NB4 (cell line): ENCODE measurements around the gene COL24A1.
"Not testable (repeated sequence)": the region's sequence is repeated elsewhere in the genome, so short reads cannot be mapped to it uniquely, and the experiment has no call there.

ENCODE experiments used
- DNase-seq: peaks from one replicate; pipeline ENCODE4 v3.0.0; 2010; ENCODE audit warnings: low read depth
- H3K4me3 ChIP-seq: one replicate; pipeline ENCODE4 v1.5.1; 2011; ENCODE audit warnings: mild to moderate bottlenecking, low read depth, low read length, moderate library complexity
- MYC ChIP-seq: IDR thresholded peaks from 2 replicates; pipeline ENCODE4 v1.6.1; 2011; ENCODE audit warnings: low read depth, low read length
- POLR2A ChIP-seq: IDR thresholded peaks from 2 replicates; pipeline ENCODE4 v1.6.1; 2011; ENCODE audit warnings: mild to moderate bottlenecking; ENCODE audit not compliant: insufficient read length; ENCODE audit errors: extremely low read depth
- TF ChIP-seq, protein P1 (sequence below): IDR thresholded peaks from 2 replicates; pipeline ENCODE4 v1.6.1; 2011; ENCODE audit warnings: low read depth, low read length
- TF ChIP-seq, protein P2 (sequence below): IDR thresholded peaks from one replicate; pipeline ENCODE4 v1.5.1; 2012; ENCODE audit warnings: low read depth, low read length

The COL24A1 gene

DNA sequence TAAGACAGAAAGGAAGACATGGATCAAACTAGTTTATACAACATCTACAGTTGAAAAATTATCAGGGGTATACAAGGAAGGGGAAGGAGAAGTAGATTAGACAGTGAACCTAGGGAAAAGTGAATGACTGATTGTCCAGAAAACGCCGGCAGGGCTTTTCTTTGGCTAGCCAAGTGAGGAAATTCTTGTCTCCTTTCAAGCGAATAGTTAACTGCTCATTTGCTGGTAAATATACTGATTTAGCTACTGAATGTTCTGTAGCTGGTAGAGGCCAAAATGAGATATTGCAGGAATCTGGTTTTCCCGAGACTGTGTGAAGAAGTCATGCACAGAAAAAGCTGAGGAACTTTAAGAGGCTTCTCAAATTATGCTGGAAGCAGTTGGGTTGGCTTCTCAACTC, 319.8 kb downstream of the COL24A1 start:
- H3K4me3 ChIP-seq: no peak overlapping the region
- no peak for TF ChIP-seq MYC
- TF ChIP-seq, protein P1, sequence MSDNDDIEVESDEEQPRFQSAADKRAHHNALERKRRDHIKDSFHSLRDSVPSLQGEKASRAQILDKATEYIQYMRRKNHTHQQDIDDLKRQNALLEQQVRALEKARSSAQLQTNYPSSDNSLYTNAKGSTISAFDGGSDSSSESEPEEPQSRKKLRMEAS: no peak
- no peak for TF ChIP-seq POLR2A
- TF ChIP-seq, protein P2, sequence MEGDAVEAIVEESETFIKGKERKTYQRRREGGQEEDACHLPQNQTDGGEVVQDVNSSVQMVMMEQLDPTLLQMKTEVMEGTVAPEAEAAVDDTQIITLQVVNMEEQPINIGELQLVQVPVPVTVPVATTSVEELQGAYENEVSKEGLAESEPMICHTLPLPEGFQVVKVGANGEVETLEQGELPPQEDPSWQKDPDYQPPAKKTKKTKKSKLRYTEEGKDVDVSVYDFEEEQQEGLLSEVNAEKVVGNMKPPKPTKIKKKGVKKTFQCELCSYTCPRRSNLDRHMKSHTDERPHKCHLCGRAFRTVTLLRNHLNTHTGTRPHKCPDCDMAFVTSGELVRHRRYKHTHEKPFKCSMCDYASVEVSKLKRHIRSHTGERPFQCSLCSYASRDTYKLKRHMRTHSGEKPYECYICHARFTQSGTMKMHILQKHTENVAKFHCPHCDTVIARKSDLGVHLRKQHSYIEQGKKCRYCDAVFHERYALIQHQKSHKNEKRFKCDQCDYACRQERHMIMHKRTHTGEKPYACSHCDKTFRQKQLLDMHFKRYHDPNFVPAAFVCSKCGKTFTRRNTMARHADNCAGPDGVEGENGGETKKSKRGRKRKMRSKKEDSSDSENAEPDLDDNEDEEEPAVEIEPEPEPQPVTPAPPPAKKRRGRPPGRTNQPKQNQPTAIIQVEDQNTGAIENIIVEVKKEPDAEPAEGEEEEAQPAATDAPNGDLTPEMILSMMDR: no peak
- no peak for DNase-seq

- not testable (repeated sequence) for H3K4me3 ChIP-seq, DNase-seq
Observed at GRCh38 chr1:85833165-85833564, 323.4 kb downstream of the COL24A1 start.

DNA sequence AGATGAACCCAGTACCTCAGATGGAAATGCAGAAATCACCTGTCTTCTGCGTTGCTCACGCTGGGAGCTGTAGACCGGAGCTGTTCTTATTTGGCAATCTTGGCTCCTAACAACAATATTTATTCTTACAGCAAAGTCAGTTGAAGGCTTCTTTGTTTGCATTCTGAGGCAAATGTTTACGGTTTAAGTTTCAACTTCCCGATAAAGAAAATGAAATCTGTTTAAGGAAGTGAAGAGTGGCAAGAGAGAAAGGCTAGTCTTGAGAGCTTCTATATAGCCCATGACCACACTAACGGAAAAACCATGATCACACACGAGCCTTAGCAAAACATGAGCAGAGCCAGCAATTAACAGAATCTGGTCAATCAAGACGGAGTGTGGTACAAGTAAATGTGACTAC, 325.7 kb downstream of the COL24A1 start:
- no peak for DNase-seq
- TF ChIP-seq, protein P2: no peak
- TF ChIP-seq POLR2A (no peak), MYC (no peak)
- TF ChIP-seq, protein P1: no peak

GRCh38 chr1:85824066-85824840, 332.3 kb downstream of the COL24A1 start:
- H3K4me3 ChIP-seq: no peak overlapping the region
- no peak for DNase-seq
- TF ChIP-seq MYC (no peak), POLR2A (no peak)
- TF ChIP-seq, protein P1: no peak
- TF ChIP-seq, protein P2: no peak

More for the DNA sequence above, 325.7 kb downstream of the COL24A1 start:
- H3K4me3 ChIP-seq: no peak overlapping the region

DNA sequence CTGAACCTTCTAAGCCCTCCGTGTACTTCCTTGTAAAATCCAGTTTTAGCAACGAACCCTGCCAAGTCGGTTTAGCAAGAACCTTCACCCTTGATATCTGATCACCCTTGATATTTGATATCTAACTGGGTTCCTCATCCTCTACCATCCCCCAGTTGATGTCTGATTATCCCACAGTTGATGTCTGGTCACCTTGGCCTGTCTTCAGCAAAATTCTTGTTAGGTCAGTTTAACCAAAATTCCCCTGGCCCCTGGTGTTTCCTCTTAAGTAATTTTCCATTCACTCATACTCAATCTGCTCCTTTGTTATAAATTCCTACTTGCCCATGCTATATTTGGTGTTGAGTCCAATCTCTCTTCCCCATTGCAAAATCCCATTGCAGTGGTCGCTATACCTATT, 333.9 kb downstream of the COL24A1 start:
- H3K4me3 ChIP-seq: no peak overlapping the region
- DNase-seq: no peak
- no peak for TF ChIP-seq MYC
- TF ChIP-seq, protein P2: no peak
- TF ChIP-seq POLR2A: no peak
- TF ChIP-seq, protein P1: no peak

- DNase-seq: no peak
- TF ChIP-seq POLR2A (no peak), MYC (no peak)
- TF ChIP-seq, protein P2: no peak
- TF ChIP-seq, protein P1: no peak
- no peak overlapping the region for H3K4me3 ChIP-seq
Observed at GRCh38 chr1:85818371-85818770, 338.2 kb downstream of the COL24A1 start.
